GM08714 (cell line): ENCODE measurements around the gene LGR4.

Experiments
- H3K4me3 ChIP-seq: fragments of 200-500 bp; sonication (Bioruptor generic); 2 replicates; pipeline ENCODE4 v1.5.1; 2014; ENCODE audit warnings: mild to moderate bottlenecking, low read length, inconsistent platforms
- ZNF274 ChIP-seq: IDR thresholded peaks from 2 replicates; pipeline ENCODE4 v1.6.1; 2012; ENCODE audit warnings: mild to moderate bottlenecking, low read depth, low read length

The LGR4 gene

DNA sequence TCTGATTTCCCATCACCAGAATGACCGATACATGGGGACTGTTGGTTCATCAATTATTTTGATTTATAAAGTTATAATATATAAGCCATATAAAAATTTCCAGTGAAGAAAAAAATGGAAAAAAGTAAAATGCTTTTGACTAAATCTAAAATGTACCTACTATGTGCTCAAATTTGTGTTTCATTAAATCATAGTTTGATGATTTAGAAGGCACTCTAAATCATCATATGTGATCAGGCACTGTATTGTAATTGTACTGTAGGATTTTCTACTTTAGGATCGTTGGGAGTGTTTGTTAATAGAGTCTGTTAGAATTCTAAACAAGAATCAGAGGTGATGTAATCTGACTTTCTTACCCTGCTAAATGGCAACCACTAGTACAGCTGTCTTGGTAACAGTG is 31.6 kb upstream of the LGR4 start:
- no peak for TF ChIP-seq ZNF274
- H3K4me3 ChIP-seq = no peak overlapping the region

DNA sequence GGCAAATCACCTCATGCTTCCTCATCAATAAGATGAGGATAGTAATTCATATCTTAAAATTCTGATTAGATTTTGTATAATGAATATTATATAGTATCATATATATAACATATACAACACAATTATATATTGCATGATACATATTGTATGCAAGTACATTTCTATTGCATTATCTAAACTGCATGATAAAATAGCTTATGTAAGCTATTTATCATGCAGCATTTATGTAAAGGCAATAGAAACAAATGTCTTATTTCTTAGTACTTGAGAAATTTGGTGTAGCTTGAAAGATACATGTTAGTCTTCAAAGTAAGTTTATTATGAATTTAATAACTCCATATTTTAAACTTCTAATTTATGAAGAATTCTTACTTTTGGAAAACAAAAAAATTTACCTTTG is 28.5 kb upstream of the LGR4 start:
- no peak for TF ChIP-seq ZNF274
- H3K4me3 ChIP-seq = no peak overlapping the region

DNA sequence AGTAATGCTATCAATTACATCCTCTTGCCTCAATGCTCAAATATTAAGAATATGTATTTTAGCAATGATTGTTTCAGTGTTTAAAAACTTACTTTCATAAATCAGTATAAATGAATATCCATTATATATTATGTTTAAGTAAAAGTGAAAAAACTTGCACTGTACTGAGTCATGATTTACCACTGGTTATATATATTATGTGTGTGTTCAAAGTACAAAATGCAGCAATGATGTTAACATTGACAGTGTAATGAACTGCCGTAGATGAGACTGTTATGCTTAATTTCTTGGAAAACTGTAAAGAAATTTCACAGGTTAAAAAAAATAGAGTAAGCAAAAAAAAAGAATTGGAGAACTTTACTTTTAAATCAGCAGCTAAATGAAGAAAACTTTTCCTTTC is 25.3 kb upstream of the LGR4 start:
- no peak for TF ChIP-seq ZNF274
- H3K4me3 ChIP-seq = no peak overlapping the region

DNA sequence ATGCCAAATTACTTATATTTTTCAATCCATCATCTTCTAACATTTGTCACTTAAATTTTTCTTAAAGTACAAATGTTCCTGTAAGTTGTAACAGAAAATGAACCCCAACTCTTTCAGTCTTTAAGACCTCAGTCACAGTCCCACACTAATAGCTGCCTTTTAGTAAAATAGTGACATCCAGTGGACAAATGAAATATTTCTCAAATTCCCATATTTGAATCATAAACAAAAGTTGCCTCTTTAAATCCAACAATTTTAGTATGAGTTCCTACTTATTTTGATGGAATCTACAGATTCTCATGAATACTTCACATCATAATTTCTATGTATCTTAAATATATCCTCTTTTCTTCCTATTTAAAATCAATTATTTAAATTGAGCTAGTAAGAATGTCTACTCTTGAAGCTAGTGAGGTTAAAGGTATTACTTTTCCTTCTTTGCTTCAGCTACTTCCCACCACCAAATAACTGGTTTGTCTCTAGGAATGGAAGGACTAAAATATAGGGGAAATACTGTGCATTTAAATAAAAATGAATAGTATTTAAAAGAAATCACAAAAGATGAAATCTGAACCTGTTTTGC is 24.8 kb upstream of the LGR4 start:
- no peak overlapping the region for H3K4me3 ChIP-seq
- TF ChIP-seq ZNF274 = no peak

DNA sequence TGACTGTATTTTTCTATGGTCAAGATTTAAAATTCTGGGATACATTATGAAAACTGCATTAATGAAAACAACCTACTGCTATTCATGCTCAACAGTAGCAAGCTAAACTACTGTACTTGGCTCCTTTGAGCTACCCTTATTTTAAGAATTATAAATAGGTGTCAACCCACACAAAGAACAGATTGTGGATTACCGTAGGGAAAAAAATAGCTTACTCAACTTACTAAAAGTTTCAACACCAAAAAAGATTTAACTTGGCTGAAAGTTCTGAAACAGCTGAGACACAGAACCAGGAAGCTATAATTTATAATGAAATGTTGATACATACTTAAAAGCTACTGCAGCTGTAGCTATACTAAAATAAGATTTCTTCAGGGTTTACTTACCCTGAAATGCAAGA is 23.9 kb upstream of the LGR4 start:
- TF ChIP-seq ZNF274 = no peak
- H3K4me3 ChIP-seq = no peak overlapping the region

DNA sequence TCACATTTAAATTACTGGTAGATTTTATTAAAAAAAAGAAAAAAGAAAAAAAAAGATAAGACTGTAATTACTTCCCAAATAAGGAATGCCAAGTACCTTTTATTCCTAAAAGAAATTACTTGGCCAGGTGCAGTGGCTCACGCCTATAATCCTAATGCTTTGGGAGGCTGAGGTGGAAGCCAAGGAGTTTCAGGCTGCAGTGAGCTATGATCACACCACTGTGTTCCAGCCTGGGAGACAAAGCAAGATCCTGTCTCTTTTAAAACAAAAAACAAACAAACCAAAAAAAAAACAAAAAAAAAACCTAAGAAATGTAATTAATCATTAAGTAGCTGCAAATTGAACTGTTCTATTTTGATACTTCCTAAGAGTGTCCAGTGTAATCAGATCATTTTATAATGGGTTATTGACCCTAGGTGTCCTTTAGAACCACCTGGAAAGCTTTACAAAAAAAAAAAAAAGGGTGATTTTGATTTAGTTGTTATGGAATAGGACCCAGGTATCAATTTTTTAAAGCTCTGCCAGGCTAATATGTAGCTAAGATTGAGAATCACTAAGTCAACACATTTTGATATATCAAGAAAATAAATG is 23.2 kb upstream of the LGR4 start:
- TF ChIP-seq ZNF274 = no peak

DNA sequence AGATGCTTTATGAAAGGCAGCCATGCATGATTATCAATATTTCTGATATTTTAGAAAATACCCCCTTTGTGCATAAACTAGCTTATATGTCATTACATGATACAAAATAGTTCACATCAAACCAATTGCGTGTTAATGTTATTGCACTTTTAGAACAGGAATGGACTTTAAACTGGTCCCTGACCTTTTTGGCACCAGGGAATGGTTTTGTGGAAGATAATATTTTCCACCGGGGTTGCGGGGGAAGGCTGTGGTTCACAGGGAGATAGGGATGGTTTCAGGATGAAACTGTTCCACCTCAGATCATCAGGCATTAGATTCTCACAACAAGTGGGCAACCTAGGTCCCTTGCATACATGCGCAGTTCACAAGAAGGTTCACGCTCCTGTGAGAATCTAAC is 16.5 kb upstream of the LGR4 start:
- H3K4me3 ChIP-seq = no peak overlapping the region
- TF ChIP-seq ZNF274 = no peak

More for the DNA sequence above, 23.2 kb upstream of the LGR4 start:
- H3K4me3 ChIP-seq = no peak overlapping the region

DNA sequence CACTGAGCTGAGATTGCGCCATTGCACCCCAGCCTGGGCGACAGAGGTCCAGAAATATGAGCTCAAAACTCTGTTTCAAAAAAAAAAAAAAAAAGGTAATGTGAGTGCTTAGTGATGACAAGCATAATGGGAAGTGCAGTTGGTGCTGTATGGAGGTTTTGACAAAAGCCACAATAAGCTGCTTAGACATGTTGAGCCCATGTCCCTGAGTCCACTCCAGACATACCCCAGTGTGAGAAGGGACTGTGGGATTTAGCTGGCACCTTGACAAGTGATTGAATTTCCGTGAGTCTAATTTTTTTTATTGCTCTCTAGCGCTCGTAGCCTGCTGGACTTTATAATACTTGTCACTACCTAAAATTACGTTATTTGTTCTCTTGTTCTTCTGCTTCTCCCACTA is 15.1 kb upstream of the LGR4 start:
- H3K4me3 ChIP-seq = no peak overlapping the region
- no peak for TF ChIP-seq ZNF274

DNA sequence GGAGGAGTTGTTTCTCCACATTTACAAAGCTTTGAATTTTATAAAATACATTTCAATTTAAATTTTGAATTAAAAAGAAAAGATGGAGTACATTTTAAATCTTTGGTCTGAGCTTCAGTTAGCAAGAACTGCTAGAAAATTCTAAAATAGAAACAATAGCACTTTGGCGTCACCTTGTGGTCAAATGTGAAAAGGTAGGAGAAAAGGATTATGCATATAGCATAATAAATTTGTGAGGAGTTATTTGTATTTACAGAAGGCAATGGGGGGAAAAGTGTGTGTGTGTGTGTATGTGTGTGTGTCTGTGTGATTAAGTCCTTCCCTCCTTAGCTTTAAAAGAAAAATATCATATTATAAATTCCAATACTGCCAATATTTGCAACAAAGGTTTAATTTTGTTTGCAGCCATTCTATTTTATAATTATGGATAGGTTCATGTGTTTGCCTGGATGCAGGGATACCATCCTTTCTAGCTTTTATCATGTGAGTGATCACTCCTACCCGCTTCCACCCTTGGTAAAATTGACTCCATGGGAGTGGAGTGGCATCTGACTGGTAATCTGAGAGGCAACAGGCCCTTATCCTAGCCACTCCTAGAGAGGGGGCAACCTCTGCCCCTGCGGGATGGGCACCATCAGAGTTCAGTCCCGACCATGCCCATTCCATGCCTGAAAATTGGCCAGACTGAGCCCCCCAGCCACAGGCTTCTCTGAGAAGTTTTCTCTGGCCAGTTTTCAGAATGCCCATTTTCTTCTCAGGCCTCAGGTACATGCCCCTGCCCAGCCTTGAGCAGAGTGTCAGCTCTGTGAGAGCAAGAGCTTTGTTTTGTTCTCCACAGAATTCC is 13.6 kb upstream of the LGR4 start:
- TF ChIP-seq ZNF274 = no peak
- H3K4me3 ChIP-seq = no peak overlapping the region

DNA sequence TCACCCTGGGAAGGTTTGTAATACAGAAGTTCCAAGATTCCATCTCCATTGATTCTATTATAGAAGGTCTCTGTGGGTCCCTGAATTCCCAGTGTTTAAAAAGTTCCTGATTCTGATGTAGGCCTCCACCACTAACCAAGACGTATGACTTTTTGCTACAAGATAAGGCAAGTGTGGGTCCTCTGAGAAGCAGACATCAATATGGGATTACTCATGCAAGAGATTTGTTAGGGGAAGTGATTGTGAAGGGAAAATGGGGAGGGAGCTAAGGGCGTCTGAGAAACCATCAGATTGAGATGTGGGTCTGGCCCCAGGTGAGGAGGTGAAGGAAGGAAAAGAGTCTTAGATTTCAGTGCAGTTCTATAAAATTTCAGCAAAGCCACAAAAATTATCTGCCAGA is 10.2 kb upstream of the LGR4 start:
- no peak overlapping the region for H3K4me3 ChIP-seq
- TF ChIP-seq ZNF274 = no peak

DNA sequence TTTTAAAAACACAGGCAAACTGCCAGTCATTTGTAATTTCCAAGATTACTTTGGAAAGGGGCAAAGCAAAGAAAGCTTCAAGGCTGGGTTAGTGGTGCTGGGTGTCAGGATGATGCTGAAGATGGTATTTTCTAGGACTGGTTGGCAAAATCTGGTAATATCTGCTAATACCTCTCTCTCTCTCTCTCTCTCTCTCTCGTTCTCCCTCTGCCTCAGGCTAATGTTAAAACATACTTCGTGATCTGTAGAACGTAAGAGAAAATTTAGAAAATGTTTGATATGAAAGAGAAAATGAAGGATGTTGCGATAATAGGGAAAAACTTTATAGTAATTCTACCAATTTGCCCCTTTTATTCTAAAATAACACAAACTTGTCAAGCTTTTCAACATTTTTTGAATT is 9.4 kb upstream of the LGR4 start:
- TF ChIP-seq ZNF274 = no peak

DNA sequence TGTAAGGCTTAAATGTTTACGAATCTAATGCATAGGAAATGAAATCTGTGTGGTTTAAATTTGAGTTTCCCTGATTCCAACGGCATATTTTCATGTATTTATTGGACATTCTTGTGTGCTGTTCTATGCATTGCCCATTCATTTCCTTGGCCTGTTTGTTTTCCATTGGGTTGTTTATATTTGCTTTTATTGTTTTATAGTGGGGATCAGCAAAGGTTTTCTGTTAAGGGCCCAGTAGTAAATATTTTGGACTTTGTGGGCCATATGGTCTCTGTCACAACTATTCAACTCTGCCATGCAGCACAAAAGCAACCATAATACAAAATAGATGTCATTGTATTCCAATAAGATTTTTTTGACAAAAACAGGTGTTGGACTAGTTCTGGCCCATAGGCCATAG is 5.2 kb upstream of the LGR4 start:
- no peak overlapping the region for H3K4me3 ChIP-seq
- TF ChIP-seq ZNF274 = no peak

More for the DNA sequence above, 9.4 kb upstream of the LGR4 start:
- H3K4me3 ChIP-seq = no peak overlapping the region

DNA sequence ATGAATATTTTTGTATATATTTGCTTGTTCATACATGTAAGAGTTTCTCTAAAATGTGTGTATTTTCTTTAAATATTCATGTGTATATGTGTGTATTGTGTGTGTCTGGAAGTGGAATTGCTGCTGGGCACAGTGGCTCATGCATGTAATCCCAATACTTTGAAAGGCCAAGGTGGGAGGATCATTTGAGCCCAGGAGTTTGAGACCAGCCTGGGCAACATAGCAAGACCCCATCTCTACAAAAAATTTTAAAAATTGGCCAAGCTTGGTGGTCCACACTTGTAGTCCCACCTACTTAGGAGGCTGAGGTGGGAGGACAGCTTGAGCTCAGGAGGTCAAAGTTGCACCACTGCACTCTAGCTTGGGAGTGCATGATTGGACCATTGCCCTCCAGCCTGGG is 4.7 kb upstream of the LGR4 start:
- no peak for TF ChIP-seq ZNF274

DNA sequence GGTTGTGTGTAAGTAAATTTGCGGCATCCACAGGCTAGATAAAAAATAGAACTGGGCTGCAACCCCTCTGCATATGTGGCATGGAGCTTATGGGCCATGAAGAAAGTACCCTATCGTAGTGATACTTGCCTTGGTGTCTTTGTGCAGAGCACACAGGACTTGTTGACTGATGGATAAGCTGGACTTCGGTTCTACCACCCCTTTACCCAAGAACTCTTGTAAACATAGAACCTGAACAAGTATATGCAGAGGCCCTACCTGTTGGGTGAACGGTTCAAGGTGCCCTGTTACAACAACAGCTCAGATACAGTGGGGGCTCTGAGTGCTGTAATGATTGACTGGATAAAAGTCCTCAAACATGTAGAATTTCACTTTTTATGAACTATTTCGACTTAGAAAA is 3.0 kb upstream of the LGR4 start:
- no peak overlapping the region for H3K4me3 ChIP-seq
- no peak for TF ChIP-seq ZNF274

More for the DNA sequence above, 4.7 kb upstream of the LGR4 start:
- no peak overlapping the region for H3K4me3 ChIP-seq

DNA sequence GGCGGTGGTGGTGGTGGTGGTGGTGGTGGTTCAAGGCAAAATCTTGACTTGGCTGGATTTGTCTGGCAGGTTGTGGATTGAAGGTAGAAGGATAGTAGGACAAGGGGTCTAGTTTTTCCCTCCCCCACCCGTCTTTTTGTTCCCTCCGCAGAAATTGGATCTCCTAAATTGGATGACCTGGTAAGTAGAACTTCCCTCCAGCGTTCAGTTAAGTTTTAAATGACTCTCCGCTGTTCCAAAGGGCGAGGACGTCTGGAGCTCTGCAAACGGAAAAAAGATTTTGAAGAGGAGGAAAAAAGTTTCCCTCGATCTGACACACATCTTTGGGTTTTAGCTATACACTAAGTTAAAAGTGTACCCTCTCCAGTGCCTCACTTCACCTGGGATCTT is 422 bp upstream of the LGR4 start:
- no peak for TF ChIP-seq ZNF274
- no peak overlapping the region for H3K4me3 ChIP-seq
